ENCODE data around the gene GNB2.
"Not testable (repeated sequence)": the region's sequence is repeated elsewhere in the genome, so short reads cannot be mapped to it uniquely, and the experiment has no call there.

The GNB2 gene

GRCh38 chr7:100665168-100665726 is 8.3 kb upstream of the GNB2 start:
- no peak for DNase-seq

DNA sequence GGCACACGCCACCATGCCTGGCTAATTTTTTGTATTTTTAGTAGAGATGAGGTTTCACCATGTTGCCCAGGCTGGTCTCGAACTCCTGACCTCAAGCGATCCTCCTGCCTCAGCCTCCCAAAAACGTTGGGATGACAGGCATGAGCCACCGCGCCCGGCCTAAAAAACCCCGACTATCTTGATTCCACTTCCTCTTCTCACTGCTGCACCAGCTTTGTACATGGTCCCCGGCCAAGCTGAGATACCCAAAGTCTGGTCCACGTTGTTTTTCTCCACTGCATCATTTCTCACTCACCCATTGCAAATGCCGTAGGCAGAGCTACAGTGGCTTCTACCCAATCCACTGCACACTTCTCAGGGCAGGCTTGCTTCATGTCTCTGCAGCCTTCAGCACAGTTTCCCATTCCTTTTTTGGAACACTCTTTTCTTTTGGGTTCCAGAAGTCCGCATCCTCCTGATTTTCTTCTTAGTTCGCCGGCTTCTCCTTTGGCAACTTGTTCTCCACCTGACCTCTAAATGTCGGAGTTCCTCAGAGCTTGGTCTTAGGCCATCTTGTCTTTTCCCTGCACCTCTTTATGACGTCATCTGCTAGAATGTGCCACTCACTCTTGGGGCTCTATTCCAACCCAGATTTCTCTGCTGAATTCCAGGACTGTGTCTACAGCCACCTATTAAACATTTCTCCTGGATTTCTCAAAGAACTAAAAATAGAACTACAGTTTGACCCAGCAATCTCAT is 6.0 kb upstream of the GNB2 start:
- no peak for DNase-seq

DNA sequence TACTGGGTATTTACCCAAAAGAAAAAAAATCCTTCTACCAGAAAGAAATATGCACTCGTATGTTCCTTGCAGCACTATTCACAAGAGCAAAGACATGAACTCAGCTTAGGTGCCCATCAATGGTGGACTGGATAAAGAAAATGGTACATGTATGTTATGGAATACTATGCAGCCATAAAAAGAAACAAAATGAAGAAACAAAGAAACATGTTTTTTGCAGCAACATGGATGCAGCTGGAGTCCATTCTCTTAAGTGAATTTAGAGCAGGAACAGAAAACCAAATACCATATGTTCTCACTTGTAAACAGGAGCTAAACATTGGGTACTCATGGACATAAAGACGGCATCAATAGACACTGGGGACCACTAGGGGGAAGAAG is 5.5 kb upstream of the GNB2 start:
- no peak for DNase-seq

DNA sequence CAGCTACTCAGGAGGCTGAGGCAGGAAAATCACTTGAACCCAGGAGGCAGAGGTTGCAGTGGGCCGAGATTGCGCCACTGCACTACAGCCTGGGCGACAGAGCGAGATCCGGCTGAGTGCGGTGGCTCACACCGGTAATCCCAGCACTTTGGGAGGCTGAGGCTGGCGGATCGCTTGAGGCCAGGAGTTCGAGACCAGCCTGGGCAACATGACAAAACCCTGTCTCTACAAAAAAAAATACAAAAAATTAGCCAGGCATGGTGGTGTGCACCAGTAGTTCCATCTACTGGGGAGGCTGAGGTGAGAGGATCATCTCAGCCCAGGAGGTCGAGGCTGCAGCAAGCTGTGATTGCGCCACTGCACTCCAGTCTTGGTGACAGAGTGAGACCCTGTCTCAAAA is 4.4 kb upstream of the GNB2 start:
- not testable (repeated sequence) for DNase-seq

DNA sequence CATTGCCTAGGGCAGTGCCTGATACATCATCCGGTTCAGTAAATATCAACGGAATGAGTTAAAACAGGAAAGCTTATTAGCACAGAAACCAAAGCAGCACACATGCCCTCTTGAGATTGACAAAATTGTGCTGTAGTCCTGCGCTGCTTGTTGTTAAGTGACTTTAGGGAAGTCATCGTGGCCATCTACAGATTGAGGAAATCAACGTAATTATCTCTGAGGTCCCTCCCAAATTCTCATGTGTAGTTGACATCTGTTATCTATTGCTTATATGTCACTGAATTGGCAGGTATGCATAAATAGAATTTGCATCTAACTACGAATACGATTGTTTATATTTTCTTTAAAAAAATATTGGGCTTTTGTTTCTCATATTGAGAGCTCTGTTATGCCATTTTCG is 3.5 kb upstream of the GNB2 start:
- DNase-seq, result no peak

GRCh38 chr7:100671353-100672327 is 1.9 kb upstream of the GNB2 start:
- DNase-seq, result no peak

GRCh38 chr7:100673942-100674410 is 436 bp downstream of the GNB2 start:
- DNase-seq, result peak; percentile 22

GRCh38 chr7:100674411-100675104 is 1.0 kb downstream of the GNB2 start:
- DNase-seq, result no peak

DNA sequence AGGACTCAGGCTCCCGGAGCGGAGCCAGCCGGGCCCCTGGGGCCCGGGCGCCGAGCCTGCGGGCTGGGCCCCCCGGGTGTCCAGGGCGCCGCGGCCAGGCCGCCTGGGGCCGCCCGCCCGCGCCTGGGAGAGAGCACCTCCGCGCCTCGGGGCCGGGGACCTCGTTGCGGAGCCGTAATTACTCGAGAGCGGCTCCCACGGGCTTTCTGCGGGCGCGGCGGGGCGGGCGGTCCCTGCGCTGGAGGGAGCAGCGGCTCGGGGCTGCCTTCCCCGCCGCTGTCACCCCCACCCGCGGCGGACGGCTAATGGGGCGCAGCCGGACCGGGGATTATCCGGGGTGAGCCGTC is 1.5 kb downstream of the GNB2 start:
- no peak for DNase-seq

DNA sequence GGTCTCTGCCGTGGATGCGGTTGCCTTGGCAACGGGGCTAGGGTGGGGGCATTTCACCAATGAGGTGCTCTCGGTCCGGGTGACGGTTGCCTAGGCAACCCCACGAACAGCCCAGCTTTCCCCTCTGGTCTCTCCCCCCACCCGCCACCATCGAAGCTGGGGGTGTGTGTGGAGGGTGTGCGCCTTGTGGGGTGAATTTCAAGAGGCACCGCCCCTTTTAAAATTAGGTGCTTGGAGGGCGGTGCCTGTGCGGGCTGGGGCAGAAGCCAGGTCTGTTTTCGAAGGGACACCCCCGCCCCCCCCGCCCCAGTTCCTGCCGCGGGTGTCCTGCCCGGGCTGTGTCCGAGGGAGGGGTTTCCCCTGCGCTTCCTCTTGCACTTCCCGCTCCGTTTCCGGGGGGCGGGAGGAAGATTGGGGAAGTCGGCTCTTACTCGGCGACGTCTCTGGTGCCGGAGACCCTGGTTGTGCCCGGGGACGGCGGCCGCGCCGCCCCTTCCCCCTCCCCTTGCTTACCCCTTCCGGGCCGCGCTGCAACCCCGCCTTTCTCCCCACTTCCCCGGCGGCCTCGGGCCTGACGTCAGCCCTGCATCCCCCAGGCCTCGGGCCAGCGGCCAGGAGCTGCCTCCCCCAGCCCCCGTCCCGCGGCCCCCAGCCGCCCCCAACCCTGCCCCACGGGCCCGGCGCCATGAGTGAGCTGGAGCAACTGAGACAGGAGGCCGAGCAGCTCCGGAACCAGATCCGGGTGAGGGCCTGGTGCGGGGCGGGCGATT is 2.2 kb downstream of the GNB2 start:
- peak; percentile 79 for DNase-seq

DNA sequence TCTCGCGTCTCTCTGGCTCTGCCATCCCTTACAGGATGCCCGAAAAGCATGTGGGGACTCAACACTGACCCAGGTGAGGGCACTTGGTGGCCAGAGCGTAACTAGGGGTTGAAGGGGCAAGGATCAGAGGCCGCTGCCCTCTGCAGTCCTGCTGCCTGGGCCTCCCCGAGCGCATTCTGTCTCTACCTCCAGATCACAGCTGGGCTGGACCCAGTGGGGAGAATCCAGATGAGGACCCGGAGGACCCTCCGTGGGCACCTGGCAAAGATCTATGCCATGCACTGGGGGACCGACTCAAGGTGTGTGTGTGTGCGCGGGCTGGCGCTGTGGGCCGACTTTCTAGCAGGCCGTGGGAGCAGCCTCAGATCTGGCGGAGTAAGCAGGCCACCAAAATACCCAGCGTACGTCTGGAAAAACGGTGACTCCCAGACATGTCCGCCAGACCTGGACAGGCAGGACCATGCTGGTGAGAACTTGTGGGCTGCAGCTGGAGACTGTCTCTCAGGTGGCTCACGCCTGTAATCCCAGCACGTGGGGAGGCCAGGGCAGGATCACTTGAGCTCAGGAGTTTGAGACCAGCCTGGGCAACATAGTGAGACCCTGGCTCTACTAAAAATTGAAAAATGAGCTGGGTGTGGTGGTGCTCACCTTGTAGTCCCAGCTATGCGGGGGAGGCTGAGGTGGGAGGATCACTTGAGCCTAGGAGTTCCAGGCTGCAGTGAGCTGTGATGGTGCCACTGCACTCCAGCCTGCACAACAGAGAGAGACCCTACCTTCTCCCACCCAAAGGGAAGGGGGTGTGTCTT is 3.2 kb downstream of the GNB2 start:
- no peak for DNase-seq

GRCh38 chr7:100677308-100678267 is 4.0 kb downstream of the GNB2 start:
- no peak for DNase-seq

DNA sequence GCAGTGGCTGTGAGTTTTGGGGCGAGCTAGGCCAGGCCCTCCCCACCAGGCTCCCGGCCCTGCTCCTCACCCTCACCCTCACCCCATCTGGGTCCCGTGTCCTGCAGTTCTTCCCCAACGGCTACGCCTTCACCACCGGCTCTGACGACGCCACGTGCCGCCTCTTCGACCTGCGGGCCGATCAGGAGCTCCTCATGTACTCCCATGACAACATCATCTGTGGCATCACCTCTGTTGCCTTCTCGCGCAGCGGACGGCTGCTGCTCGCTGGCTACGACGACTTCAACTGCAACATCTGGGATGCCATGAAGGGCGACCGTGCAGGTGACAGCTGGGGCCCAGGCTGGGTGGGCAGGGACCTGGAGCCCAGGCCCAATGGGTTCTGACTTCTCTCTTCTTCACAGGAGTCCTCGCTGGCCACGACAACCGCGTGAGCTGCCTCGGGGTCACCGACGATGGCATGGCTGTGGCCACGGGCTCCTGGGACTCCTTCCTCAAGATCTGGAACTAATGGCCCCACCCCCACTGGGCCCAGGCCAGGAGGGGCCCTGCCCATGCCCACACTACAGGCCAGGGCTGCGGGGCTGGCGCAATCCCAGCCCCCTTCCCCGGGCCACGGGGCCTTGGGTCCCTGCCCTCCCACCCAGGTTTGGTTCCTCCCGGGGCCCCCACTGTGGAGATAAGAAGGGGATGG is 4.9 kb downstream of the GNB2 start:
- no peak for DNase-seq

DNA sequence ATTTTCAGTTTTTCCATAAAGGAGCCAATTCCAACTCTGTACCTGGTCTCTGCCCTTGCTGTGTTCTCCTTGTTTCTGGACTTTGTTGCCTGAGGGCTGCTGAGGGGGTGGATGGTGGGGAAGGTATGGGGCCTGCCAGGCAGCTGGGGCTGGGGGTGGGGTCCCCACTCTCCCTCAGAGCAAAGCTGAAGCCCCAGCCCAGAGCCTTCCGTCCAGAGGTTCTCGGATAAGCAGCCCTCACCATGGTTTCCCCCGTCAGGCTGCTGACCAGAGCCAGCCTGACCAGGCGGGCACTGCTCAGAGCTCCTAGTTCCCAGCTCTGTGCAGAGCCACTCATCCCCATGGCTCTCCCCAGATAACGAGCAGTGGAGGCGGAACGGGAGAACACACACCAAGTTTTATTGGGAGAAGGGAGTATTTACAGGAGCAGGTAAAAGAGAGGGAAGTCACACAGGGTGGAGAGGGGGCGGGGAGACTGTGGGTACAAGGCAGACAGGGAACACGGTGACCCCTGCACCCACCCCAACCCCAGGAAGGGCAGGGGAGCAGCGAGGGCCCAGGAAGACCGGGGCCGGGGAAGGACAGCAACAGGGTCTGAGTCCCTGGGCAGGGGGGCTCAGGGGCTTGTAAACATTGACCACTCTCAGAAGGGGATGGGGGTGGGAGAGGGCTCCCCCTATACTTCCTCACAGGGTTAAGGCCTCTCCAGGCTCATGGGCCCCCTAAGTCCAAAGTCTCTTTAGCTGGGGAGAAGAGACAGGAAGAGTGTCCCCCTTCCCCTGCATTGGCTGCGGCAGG is 5.8 kb downstream of the GNB2 start:
- no peak for DNase-seq

- peak; percentile 33 for DNase-seq
These were observed 6.5 kb downstream of the GNB2 start for GRCh38 chr7:100679927-100680575.

DNA sequence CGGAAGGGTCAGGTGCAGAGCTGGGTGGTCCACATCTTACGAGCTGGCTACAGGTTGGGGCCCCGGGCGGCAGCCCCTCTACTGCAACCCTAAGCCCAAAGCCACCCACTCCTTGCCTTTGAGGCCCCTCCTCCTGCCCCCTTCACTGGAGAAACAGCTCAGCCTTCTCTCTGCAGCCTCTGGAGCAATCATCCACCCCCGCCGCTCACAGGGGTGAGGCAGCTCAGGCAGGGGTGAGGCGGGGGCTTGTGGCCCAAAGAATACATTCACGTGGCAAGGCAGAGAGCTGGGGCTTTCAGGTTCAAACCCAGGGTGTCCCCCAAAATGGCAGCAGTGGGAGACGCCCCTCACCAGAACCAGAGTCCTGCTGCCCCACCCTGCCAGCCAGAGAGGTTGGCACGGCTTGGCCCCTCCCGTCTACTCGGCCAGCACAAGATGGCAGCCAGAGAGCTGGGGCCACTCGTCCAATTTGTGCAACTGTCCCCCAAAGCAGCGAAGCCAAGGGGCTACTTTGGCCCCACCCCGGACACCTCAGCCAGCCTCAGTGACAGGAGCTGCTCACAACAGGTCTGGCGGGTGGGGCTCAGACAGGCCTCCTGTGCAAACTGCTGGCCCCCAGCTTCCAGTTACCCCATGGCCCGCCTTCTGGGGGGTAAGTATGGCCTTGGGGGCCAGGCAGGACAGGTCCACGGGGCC is 7.2 kb downstream of the GNB2 start:
- DNase-seq, result no peak

DNA sequence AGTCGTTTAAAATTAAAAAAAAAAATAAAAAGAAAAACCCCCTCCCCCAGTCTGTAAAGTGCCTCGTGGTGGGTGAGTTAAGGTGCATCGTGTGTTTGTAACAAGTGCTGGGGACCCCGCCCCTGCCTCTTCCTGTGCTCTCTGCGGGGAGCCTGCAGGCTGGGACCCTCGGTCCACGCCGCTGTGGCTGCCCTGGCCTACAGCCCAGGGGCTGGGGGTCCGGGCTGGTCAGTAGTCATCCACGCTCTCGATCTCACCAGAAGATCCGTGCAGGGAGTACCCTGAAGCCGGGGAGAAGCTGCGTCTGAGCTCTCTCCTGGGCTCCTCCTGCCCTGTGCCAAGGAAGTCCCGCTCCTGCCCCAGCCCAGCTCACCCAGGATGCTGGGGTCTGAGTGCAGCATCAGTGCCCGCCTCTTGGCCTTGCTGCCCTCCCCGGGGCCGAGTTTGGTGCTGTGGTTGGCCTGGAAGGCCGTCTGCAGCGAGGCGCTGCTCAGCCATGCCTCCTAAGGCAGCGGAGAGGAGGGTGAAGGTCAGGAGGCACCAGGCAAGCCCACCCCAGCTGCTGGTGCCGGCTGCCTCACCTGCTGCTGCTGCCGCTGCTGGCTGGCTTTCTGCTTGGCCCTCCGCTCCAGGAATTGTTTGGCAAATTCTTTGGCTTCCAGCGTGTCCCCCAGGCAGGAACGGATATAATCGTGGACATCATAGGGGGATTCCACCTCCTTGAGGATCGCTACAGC is 8.1 kb downstream of the GNB2 start:
- no peak for DNase-seq

Measured in EL (cell line).